Fibroblast of skin of back (primary cell): ENCODE data around the gene ACTN3.

Source experiments
- DNase-seq: peaks from one replicate; pipeline ENCODE4 v3.0.0-alpha.2; 2013

Gene ACTN3

DNA sequence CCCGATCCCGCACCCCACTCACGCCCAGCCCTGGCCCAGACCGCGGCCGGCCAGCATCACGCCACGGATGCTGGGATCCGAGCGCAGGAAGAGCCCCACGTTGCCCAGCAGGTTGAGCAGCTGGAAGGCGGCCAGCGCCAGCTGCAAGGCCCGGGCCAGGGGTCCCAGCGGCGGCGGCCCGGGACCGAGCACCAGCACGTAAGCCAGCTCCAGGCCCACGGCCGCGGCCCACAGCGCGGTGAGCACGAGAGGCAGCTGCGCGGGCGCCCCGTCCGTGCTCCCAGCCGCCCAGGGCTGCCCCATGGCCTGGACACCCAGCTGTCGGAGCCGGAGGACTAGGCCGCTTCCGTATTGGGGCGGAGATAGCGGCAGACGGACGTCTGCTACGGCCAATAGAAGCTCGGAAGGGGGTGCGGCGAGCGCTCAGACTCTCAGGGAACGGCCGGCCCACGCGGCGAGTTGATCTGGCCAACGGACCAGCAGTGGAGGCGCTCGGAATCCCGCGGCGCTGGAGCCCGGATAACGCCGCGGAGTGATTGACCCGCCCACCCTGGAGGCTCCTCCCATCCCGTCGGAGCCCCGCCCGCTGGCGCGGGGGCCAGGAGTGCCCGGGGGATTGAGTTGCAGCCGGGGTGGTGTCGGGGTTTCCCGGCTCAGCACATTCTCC, 869 bp upstream of the ACTN3 start, which contains the start of gene ZDHHC24:
Gene ZDHHC24, minus strand, starts transcription at position 348 of the 667 bp plus-strand sequence. Its CDS starts 45 bp downstream, at position 303.
- peak; percentile 98 for DNase-seq

DNA sequence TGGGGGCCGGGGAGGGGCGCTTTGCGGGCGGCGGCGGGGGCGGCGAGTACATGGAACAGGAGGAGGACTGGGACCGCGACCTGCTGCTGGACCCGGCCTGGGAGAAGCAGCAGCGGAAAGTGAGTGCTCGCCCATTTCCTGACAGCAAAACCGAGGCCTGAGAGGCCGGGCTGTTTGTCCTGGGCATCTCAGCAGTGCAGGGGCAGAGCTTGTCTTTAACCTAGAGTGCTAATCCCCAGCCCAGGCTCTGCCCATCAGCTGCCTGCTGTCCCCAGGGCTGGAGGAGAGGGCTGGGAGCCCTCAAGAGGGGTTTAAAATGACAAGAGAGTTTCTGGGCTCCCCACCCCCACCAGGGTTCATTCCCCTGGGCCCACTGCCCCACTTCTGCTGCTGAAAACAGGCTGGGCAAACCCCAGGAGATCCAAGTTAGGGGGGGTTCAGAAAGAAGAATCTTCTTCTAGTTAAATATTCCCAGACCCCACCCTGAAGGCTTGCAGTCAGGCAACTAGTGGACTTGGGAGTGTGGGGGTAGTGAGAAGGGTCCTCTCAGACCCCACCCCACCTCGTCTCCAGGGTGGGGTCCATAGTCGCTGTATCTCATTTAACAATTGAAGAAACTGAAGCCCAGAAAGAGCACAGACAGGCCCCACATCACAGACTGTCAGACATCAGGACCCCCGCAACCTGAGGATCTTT, 411 bp downstream of the ACTN3 start:
- no peak for DNase-seq

DNA sequence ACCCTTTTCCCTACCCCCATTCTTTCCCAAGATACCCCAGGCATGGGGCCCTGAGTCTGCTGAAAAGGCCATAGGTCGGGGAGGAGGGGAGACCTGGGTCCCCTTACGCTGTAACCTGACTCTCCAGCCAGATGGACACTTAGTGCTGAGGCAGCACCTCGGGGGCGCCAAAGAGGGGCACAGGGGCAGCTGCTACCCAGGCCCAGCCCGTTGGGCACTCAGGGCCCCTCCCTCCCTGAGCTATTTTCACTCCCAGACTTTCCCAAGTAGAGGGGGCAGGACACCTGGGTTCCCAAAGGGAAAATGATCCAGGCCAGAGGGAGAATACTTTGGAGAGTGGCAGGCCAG, 933 bp downstream of the ACTN3 start:
- DNase-seq, result no peak

DNA sequence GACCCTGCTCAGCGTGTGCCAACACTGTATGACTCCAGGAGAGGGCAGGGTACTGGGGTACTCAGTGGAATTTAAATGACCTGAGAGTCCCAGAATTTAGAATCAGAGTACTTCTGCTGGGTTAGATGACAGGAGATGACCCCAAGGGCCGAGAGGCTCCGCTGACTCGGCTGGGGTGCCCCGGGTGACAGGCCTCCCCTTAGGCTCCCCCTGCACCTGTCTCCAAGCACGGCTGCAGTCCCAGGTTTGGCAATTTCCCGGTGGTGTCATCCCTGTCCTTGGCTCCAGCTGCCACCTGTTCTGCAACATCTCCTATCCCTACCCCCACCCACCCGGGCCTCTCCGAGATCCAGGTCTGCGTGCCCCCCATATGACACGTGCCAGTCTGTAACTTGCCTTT, 1.3 kb downstream of the ACTN3 start:
- no peak for DNase-seq

DNA sequence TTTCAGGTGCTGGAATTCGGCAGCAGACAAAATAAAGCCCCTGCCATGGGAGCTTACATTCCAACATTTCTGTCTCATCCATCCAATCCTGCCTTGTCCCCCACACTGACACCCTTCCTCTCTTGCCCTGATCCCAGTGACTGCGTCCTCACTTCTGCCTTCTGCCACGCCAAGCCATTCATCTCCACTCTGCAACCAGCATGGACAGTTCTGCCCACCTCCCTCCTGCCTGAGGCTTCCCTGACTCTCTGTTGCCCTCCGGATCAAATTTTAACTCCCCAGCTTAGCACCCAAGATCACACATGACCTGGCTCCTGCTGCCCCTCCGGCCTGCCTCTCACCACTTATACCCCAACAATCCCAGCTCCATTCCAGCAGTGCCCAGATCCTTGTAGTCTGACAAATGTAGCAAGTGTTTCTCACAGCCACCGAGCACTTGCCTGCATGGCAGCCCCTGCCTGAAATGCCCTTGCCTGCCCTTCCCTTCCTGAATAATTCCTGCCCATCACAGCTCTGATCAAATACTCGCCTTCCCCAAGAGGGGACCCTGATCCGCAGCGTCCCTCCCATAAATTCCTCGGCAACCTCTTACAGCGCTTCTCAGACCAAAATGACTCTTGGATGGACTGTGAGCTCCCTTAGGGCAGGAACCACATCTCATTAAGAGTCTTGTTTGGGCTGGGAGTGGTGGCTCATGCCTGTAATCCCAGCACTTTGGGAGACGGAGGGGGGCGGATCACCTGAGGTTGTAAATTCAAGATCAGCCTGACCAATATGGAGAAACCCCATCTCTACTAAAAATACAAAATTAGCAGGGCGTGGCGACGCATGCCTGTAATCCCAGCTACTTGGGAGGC, 2.3 kb downstream of the ACTN3 start:
- DNase-seq, result no peak

DNA sequence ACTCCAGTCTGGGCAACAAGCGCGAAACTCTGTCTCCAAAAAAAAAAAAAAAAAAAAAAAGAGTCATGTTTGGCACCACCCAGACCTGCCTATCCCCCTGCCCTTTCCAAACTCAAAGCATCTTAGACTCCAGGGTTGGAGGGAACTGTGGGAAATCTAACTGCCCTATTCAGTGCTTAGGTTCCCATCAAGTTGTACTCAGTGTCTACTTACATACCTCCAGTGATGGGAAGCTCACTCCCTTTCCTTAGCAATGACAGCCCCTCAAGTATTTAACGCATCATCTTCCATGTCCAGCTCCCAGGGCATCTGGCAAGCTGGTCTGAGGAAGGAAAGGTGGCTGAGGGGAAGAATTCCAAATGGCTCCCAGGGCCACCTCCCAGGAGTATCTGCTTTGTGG, 3.0 kb downstream of the ACTN3 start:
- no peak for DNase-seq

DNA sequence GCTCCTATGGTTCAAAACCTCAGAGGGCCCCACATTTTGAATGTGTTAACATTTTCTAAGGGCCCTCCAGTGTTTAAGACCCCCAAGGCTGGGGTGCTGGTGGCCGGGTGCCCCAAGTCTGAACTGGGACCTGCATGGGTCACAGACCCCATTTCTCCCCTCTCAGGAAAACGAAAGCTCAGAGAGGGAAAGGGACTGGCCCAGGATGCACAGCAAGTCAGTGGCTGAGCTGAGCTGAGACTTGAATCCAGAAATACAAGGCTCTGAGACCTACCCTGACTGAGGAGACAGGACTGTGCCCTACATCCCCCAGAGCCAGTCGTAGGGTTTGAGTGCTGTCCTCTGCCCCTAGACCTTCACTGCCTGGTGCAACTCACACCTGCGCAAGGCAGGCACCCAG, 4.2 kb downstream of the ACTN3 start:
- DNase-seq, result no peak

DNA sequence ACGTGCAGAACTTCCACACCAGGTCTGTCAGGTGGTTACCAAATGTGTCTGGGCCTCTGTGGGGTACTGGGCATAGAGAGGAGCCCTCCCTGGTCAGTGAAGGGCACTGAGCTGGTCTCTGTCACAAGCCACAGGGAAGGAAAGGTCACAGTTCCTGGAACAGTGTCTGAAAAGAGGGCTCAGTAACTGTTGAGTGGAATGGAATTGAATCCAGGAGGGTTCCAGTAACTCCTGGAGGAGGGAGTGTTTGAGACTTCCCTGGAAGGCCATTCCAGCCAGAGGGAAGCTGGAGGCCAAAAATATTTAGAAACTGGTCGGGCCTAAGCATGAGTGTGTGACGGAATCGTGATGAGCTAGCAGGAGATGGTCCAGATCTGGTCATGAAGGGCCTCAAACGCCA, 7.9 kb downstream of the ACTN3 start:
- DNase-seq, result no peak

DNA sequence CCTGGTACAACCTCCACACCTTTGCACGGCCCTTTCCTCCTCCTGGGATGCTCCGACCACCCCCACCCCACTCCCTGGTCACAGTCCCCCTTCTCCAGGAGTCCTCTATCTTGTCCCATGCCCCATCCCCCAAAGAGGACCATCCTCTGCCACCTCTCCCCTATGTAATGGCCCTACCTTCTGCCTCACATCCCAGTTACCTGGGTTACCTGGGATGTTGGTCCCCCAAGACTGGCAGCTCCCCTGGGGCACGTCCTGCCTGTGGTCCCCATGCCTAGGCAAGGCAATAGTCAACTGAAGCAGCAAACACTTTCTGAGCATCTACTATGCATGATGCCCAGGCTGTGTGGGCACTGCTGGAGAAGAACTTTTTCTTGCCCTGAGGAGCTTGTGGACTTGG, 8.7 kb downstream of the ACTN3 start:
- no peak for DNase-seq

DNA sequence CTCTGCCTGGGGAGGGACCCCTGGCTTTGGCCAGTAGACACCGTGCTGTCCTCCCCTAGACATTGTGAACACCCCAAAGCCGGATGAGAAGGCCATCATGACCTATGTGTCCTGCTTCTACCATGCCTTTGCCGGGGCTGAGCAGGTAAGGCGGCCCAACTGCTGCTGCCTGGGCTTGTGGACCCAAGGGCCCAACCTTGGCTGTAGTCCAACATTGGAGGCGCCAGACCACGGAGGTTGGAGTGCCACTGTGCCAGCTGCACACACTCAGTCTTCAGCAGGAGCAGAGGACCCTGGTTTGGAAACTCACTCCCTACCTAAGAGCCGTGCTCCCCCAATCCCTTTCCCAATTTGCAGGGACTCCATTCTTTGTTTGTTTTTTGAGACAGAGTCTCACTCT, 9.4 kb downstream of the ACTN3 start:
- DNase-seq, result no peak

DNA sequence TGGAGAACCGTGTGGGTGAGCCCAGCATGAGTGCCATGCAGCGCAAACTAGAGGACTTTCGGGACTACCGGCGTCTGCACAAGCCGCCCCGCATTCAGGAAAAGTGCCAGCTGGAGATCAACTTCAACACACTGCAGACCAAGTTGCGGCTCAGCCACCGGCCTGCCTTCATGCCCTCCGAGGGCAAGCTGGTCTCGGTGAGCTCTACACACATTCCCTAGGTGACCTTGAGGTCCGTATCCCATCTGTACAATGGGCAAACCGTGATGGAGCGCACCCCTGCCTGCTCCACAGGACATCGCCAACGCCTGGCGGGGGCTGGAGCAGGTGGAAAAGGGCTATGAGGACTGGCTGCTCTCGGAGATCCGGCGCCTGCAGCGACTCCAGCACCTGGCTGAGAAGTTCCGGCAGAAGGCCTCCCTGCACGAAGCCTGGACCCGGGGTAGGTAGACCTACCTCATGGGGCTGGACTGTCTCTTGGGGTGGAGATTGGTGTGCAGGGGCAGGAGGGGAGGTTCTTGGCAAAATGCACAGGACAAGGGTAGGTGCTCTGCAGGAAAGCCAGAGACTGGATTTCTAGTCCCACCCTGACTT, 11.1 kb downstream of the ACTN3 start:
- DNase-seq, result no peak

DNA sequence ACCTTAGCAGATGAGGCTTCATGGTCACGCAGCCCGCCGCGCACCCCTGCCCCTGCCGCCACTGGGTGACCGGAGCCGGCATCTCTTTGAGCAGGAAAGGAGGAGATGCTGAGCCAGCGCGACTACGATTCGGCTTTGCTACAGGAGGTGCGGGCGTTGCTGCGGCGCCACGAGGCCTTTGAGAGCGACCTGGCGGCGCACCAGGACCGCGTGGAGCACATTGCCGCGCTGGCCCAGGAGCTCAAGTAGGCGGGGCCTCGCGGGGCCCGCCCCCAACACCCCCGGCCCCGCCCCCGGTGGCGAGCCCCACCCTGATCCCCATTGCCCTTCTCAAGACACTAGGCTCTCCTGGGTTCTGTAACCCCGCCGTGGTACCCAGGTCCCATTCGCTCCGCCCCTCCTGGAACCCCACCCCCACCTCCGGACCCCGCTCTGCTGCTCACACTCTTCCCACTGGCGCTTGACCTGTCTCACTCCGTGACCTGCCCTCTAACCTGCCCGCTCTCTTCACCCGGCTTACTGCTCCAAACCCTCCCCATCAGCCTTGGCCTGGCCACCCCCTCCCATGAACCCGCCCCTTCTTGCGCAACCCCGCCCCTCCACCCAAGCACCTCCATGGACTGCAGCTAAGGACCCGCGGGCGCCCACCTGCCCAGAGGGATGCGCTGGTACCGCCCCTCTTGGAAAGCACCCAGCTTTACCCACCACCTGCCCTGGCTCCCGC, 12.6 kb downstream of the ACTN3 start:
- DNase-seq, result peak; percentile 13

DNA sequence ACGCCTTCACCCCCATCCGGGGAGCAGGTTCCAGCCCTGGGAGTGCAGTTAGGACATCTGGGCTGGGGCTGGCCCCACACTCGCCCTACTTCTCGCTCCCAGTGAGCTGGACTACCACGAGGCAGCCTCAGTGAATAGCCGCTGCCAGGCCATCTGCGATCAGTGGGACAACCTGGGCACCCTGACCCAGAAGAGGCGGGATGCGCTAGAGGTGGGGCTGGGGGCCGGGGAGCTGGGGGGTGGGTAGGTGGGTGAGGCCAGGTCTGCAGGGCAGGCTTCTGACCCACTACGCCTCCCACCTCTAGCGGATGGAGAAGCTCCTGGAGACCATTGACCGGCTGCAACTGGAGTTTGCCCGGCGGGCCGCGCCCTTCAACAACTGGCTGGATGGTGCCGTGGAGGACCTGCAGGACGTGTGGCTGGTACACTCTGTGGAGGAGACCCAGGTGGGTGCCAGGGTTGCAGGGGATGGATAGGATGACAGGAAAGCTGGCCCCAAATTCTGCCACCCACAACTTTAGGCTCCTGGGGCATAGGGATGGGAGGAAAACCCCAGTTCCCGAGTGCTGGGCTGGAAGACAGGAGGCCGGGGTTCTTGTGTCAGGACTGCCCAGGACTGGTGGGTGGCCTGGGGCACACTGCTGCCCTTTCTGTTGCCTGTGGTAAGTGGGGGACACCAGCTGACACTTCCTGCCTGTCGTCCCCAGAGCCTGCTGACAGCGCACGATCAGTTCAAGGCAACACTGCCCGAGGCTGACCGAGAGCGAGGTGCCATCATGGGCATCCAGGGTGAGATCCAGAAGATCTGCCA, 13.4 kb downstream of the ACTN3 start:
- DNase-seq, result no peak

DNA sequence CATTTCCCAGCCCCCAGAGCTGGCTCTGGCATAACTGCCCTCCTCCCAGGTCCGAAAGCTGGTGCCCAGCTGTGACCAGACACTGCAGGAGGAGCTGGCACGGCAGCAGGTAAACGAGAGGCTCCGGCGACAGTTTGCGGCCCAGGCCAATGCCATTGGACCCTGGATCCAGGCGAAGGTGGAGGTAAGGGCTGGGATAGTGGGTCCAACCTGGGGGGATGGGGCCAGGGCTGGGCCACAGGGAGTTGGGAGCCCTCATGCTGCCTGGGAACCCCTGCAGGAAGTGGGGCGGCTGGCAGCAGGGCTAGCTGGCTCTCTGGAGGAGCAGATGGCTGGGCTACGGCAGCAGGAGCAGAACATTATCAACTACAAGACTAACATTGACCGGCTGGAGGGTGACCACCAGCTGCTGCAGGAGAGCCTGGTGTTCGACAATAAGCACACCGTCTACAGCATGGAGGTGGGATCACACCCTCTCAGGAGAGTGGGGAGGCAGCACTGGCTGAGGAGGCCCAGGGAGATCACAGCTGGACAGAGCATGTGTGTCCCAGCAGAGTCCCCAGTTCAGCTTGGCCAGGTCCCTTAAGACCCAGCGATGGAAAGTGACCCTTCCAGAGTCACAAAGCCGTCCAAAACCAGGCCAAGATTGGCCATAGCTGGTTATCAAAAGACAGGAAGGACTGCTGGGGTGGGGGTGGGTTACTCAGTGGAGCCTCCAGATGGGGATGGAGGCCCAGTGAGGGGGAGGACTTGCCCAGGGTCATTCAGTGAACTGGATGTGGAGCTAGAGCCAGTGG, 14.7 kb downstream of the ACTN3 start:
- no peak for DNase-seq

DNA sequence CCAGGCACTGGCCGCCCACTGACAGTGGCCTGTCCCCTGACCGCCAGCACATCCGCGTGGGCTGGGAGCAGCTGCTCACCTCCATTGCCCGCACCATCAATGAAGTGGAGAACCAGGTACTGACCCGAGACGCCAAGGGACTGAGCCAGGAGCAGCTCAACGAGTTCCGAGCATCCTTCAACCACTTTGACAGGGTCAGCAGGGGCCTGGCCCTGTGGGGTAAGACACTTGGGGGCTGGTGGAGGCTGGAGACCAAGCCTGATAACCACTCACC, 15.2 kb downstream of the ACTN3 start:
- DNase-seq, result no peak

DNA sequence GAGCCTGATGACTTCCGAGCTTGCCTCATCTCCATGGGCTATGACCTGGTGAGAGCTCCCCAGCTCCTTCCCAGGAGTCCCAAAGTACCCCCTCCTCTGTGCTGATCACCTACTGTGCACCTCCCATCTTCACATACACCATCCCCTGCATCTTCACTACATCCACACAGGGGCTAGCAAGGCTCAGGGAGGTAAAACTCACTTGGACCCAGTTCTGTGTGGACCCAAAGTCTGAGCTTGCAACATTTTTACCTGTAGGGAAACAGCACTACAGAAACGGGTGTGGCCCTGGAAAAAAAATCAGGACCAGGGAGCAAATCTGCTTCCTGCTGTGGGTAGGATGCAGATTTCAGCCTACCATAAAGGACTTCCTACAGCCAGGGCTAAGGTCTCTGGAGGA, 15.6 kb downstream of the ACTN3 start:
- no peak for DNase-seq

DNA sequence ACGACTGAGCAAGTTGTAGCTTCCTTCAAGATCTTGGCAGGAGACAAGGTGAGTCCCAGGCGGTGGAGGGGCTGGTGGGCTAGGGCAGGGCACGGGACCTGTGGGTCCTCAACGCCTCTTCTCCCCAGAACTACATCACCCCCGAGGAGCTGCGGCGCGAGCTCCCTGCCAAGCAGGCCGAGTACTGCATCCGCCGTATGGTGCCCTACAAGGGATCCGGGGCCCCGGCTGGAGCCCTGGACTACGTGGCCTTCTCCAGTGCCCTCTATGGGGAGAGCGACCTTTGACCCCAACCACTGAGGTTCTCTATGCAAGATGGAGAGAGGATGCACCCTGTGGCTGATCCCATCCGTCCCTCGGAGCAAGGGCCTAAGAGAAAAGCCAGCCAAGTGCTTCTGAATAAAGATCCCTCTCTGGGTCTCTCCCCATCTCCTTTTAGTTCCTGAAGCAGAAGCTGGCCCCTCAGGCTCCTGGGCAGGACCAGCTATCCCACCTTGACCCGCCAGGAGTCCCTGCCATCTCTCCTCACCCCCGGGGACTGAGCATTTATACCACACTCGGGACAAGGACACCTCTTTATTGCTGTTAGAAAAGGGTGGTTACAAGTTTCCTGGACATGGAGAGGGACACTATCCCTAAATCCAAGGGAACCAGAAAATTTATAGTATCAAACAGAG, 16.3 kb downstream of the ACTN3 start:
- DNase-seq, result no peak

DNA sequence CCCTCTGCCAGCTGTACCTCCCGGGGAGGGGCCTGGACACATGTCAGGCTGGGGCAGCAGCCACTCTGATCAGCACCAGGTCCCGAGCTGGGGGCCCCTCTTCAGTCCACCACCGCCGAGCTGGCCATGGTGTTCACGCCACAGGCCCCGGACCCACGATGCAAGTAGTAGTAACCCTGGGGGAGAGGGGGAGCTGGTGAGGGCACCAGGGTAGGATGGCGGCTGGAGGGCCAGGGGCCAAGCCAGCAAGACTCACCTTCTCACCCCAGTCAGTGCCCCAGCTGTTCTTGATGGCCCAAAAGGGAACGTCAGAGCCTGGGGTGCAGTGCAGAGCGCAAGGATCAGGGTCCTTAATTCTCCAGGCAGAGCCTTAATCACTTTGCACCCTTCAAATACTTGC, 17.1 kb downstream of the ACTN3 start:
- DNase-seq, result no peak

DNA sequence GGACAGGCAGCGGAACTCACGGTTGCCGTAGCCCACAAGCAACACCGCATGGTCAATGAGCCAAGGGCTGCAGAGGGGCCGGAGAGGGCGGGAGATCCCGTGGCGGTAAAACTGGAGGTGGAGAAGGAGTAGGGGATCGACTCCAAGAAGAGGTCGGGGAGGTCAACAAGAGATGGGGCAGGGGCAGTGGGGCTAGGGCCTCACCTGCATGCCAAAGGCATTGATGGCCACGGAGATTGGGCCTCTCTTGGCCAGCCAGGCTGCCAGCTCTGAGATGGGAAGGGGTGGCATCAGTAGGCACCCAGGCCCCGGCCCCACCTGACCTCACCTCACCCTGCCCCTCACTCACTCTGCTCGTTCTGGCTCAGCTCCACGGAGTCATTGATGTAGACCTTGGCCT, 17.8 kb downstream of the ACTN3 start:
- DNase-seq, result no peak

DNA sequence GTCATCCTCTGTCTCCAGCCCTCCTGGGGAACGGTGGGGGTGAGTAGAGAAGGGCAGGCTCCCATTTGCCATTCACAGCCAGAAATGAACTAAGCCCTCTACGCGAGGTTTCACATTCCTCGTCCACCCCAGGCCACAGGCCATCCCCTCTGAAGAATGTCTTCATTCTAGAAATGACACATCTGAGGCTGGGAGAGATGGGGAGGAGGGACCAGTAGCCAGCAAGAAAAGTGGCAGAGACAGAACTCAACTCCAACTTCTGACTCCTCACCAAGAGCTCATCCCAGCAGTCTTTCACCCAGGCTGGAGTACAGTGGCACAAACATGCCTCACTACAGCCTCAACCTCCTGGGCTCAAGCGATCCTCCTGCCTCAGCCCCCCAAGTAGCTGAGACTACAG, 18.3 kb downstream of the ACTN3 start:
- DNase-seq, result no peak

DNA sequence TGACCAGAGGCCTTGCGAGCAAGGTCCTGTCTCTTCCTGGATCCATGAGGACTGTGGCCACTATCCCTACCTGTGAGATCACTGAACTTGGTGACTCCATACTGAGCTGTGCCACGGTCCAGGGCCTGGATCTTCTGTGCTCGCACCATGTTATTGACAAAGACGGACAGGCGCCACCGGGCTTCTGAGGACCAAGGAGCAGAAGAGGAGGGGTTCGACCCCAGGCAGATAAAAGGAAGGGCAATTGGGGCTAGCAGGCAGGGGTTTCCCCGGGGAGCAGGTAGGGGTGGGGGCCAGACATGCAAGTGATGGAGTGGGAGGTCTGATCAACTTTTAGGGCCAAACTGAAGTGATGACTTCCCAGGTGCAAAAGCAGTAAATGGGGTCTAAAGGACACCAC, 19.5 kb downstream of the ACTN3 start:
- no peak for DNase-seq
